Measurements from ENCODE around the gene KIAA0753.
"Not testable (repeated sequence)": the region's sequence is repeated elsewhere in the genome, so short reads cannot be mapped to it uniquely, and the experiment has no call there.

KIAA0753 gene

DNA sequence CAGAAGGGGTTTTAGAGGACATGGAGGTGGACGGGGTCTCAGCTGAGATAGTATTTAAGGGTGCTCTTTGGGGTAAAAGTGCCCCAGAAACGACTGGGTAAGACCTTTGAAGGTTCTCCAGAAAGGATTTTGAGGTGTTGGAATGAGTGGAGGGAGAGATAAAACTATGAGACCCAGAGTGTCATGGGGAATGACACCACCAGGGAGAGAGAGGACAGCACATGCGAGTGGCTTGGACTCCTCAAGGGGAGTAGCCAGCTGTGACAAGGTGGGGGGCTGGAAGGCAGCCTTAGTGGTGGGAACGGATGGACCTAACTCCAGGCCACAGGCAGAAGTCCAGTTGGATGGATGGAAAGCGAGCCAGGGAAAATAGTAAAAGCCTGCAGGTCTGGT, 64.9 kb downstream of the KIAA0753 start:
- H3K36me3 ChIP-seq (ENCODE audit: insufficient read depth, low read length), result peaks cover 41% of the 10 kb centered on the region

DNA sequence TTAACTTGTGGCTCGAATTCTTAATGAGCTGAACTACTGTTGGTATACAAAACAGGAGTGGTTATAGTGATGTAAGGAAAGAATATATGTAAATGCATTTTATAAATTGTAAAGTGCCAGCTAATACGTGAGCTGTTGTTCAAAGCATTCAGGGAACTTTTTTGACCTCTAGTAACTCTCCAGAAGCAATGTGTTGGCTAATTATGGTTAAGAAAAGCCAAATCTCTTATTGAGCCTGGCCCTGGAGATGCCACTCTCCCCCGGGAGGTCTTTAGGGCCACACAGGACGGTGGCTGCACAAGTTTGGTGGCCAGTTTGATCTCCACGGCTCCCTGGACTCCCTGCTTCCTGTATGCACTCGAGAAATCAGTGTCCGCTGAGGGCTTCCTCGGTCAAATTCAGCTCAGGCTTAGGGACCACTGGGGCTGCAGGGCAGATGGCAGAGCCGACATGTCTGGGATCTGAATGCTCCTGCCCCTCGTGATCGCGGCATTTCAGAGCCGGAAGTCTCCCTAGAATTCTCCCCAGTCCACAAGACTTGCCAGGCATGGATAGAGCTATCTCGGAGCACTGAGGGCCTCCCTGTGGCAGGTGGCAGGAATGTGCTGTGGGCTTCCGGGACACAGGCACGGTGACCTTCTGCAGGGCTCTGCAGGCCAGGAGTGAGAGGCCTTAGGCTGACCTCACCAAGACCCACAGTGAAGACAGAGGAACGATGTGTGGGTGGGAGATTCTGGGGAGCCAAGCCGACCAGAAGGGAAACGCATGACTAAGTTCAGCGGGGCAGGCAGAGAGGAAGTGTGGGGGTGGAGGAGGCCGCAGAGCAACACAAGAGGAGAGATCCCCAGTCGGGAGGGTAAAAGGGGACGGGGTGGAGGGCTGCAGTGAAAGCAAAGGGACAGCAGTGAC, 65.6 kb downstream of the KIAA0753 start:
- peaks cover 4% of the 10 kb centered on the region for H3K9me3 ChIP-seq (ENCODE audit: low read length)
- H3K27me3 ChIP-seq (ENCODE audit: insufficient read depth, low read length), result no peaks in the 10 kb centered on the region
- H2AFZ ChIP-seq (ENCODE audit: low read depth, low read length), result no peak overlapping the region
- no peak overlapping the region for H3K4me3 ChIP-seq (ENCODE audit: low read length)
- H3K36me3 ChIP-seq (ENCODE audit: insufficient read depth, low read length), result peaks cover 39% of the 10 kb centered on the region
- H3K4me1 ChIP-seq (ENCODE audit: insufficient read depth, low read length), result peaks cover 14% of the 10 kb centered on the region

More for the DNA sequence above, 64.9 kb downstream of the KIAA0753 start:
- peaks cover 13% of the 10 kb centered on the region for H3K4me1 ChIP-seq (ENCODE audit: insufficient read depth, low read length)
- H3K9me3 ChIP-seq (ENCODE audit: low read length), result peaks cover 4% of the 10 kb centered on the region
- H2AFZ ChIP-seq (ENCODE audit: low read depth, low read length), result no peak overlapping the region
- no peak overlapping the region for H3K4me3 ChIP-seq (ENCODE audit: low read length)
- no peaks in the 10 kb centered on the region for H3K27me3 ChIP-seq (ENCODE audit: insufficient read depth, low read length)

DNA sequence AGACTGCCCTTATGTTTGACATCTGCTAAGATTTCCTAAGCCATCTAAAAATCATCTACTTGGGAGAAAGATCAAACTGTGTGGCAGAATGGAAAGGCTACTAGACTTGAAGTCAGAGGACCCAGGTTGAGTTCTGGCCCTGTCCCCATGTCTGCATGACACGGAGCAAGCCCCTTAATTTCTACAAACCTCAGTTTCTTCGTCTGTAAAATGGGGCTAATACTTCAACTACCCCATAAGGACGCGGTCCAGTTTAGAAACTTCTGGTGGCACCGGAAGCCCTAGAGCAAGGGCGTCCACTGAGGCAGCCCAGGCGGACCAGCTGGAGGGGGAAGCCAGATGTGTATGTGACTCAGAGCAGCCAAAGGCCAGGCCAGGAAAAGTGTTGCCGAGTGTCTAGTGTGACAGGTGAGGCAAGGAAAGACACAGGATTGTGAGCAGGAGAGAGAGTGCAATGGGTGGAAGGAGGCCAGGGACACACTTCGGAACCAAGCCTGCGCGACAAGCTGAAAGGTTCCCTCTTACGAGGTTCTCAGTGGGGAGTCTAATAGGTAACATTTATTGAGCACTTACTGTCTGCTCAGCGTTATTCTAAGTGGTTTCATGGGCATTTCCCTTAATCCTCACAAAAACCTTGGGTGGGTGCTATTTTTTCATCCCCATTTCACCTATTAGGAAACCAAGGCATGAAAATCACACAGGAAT, 66.4 kb downstream of the KIAA0753 start:
- no peak overlapping the region for H2AFZ ChIP-seq (ENCODE audit: low read depth, low read length)
- peaks cover 14% of the 10 kb centered on the region for H3K4me1 ChIP-seq (ENCODE audit: insufficient read depth, low read length)
- peaks cover 32% of the 10 kb centered on the region for H3K36me3 ChIP-seq (ENCODE audit: insufficient read depth, low read length)
- H3K4me3 ChIP-seq (ENCODE audit: low read length), result no peak overlapping the region
- H3K9me3 ChIP-seq (ENCODE audit: low read length), result peaks cover 4% of the 10 kb centered on the region
- H3K27me3 ChIP-seq (ENCODE audit: insufficient read depth, low read length), result no peaks in the 10 kb centered on the region

DNA sequence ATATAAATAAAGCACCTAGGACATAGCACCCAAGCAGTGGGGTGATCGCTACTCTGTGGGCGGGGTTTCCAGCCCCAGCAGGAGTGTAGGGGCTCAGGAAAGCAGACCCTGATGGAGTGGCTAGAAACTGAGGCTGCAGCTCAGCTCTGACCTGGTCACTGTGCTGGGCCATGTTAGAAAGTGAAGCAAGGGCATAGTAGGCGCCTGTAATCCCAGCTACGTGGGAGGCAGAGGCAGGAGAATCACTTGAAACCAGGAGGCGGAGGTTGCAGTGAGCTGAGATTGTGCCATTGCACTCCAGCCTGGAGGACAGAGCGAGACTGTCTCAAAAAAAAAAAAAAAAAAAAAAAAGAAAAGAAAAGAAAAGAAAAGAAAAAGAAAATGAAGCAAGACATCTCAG, 67.0 kb downstream of the KIAA0753 start:
- H3K27me3 ChIP-seq (ENCODE audit: insufficient read depth, low read length); H3K4me3 ChIP-seq (ENCODE audit: low read length); H2AFZ ChIP-seq (ENCODE audit: low read depth, low read length); H3K9me3 ChIP-seq (ENCODE audit: low read length): not testable (repeated sequence)
- Histone ChIP-seq H3K4me1 (ENCODE audit: insufficient read depth, low read length) (peaks cover 14% of the 10 kb centered on the region), H3K36me3 (ENCODE audit: insufficient read depth, low read length) (peaks cover 26% of the 10 kb centered on the region)

DNA sequence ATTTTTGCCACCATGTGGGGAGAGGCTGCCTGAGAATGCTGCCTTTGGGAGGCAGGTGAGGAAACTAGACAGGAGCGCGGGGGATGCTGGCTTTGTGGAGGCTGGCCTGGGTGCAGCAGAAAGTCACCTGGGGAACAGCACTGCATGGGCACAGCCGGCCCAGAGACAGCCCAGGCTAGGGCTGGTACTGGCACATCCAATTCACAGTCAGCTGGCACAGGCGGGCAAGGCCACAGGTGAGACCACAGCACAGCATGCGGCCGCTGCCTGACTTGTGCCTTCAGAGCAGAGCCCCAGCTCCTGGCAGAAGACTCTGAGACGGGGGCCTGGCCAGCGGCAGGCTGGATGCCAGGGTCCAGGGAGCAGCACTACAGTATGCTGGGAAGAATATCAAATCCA, 67.5 kb downstream of the KIAA0753 start:
- peaks cover 14% of the 10 kb centered on the region for H3K4me1 ChIP-seq (ENCODE audit: insufficient read depth, low read length)

DNA sequence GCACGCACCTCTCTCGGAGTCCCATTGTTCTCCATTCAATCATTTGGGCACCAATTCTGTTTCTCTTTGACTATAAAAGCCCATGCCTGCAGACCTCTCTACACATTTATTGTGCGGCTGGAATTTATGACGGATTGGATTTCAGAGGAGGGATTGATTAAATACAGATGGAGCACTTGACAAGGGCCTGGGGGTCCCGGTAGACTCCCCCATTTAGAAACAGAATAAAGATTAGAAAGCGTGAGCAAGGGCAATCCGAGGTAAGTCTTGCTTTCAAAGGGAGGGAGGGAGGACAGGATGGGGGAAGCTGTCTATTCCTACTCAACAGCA, 69.1 kb downstream of the KIAA0753 start:
- H2AFZ ChIP-seq (ENCODE audit: low read depth, low read length), result no peak overlapping the region
- H3K36me3 ChIP-seq (ENCODE audit: insufficient read depth, low read length), result peaks cover 7% of the 10 kb centered on the region
- no peak overlapping the region for H3K4me3 ChIP-seq (ENCODE audit: low read length)
- no peaks in the 10 kb centered on the region for H3K9me3 ChIP-seq (ENCODE audit: low read length)
- peaks cover 16% of the 10 kb centered on the region for H3K4me1 ChIP-seq (ENCODE audit: insufficient read depth, low read length)
- no peaks in the 10 kb centered on the region for H3K27me3 ChIP-seq (ENCODE audit: insufficient read depth, low read length)

More for the DNA sequence above, 67.5 kb downstream of the KIAA0753 start:
- Histone ChIP-seq H3K9me3 (ENCODE audit: low read length) (peaks cover 4% of the 10 kb centered on the region), H3K36me3 (ENCODE audit: insufficient read depth, low read length) (peaks cover 21% of the 10 kb centered on the region), H3K4me3 (ENCODE audit: low read length) (no peak overlapping the region), H2AFZ (ENCODE audit: low read depth, low read length) (no peak overlapping the region), H3K27me3 (ENCODE audit: insufficient read depth, low read length) (no peaks in the 10 kb centered on the region)

DNA sequence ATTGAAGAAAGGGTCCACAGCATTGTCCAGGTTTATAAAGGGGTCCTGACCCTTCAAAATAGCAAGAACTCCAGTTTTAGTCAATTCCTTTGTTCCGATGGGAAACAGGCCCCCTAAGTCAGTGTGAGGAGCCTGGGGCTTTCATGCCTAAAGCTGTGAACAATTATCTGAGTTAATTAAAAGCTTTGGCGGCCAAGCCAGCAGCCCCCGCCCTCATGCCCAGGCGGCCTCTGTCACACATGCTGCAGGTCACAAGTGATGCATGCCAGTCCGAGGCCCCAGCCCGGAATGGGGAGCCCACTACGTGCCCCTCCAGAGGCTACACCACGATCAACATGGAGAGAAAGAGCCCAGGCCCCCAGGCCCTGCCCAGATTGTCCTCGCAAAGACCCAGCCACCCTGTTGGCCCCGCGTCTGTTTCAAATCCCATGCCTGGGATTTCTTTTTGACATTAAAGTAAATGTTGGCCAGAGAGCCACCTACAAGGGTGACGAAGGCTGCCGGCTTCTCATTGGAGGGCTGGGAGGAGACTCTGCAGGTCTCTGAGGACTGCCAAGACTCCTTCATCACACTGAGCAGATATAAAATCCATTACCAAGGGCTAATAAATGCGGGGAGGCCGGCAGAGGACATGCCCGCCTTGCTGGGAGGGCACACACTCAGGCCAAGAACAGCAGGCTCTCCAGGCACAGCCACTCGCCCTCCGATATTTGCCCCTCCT, 69.6 kb downstream of the KIAA0753 start:
- no peaks in the 10 kb centered on the region for H3K27me3 ChIP-seq (ENCODE audit: insufficient read depth, low read length)
- H3K9me3 ChIP-seq (ENCODE audit: low read length), result no peaks in the 10 kb centered on the region
- H2AFZ ChIP-seq (ENCODE audit: low read depth, low read length), result no peak overlapping the region
- peaks cover 16% of the 10 kb centered on the region for H3K4me1 ChIP-seq (ENCODE audit: insufficient read depth, low read length)
- peaks cover 2% of the 10 kb centered on the region for H3K36me3 ChIP-seq (ENCODE audit: insufficient read depth, low read length)
- no peak overlapping the region for H3K4me3 ChIP-seq (ENCODE audit: low read length)

DNA sequence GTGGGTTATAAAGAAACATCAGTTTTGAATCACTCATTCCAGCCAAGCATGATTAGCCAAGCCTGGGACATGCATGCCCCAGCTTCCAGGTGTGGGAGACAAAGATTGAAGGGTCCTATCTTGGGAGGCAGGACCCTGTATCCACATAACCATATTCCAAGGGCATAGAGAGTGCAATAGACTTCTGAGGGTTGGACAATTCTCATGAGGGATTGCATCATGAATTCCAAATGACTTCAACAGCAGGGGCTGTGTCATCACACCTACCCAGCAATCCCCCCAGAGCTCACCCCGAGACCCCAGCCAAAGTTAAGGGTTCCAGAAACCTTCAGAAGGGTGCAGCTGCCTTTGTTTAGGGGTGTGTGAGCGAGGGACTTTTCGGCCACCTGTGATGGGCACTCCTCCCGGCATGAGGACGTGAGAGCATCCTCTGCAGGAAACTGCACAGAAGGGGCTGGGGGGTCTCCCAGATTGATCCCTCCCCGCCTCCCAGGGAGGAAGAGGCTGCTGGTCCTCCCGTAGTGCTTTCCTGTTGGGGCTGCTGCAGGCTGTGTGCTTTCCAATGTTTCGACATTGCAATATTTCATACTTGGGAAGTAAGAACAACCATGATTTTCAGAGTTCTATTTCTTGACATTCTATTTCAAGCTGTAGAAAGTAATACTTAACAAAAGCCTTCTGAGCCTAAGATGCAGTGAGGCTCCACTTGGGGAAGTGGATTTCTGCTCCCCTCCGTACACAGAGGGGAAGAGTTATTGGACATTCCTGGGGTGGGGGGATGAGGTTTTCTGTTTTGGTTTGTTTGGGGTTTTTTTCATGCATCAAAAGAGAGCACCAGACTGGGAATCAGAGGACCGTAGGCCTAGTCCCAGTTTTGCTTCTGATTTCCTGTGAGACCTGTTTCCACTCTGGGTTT, 70.9 kb downstream of the KIAA0753 start:
- Histone ChIP-seq H3K4me1 (ENCODE audit: insufficient read depth, low read length) (peaks cover 7% of the 10 kb centered on the region), H3K4me3 (ENCODE audit: low read length) (no peak overlapping the region)

DNA sequence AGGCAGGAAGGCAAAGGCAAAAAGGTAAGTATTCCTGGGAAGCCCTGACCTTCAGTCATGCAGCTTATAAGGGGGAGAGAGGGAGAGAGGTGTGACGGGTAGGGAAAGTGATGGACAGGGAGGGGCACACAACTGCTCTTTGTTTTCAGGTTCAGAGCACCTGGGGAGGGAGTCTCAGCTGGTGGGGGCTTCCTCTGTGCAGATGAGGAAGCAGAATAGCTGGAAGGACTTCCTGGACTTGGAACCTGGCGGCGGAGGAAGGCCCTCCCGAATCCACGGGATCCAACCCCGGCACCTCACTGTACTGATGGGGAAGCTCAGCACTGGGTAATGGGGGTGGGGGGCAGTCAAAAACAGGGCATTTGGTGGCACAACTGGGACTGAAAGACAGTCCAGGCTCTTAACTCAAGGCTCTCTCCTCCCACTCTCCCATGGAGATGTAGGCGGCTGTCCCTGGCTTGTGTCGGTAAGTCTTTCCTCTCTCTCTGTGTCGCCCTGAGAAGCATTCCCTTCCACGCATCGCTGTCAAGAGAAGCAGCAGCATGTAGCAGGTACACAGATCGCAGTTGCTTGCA, 72.2 kb downstream of the KIAA0753 start:
- Histone ChIP-seq H3K9me3 (ENCODE audit: low read length) (no peaks in the 10 kb centered on the region), H3K27me3 (ENCODE audit: insufficient read depth, low read length) (no peaks in the 10 kb centered on the region), H3K4me1 (ENCODE audit: insufficient read depth, low read length) (peaks cover 7% of the 10 kb centered on the region), H3K4me3 (ENCODE audit: low read length) (no peak overlapping the region), H2AFZ (ENCODE audit: low read depth, low read length) (no peak overlapping the region), H3K36me3 (ENCODE audit: insufficient read depth, low read length) (peaks cover 2% of the 10 kb centered on the region)

More for the DNA sequence above, 70.9 kb downstream of the KIAA0753 start:
- H3K9me3 ChIP-seq (ENCODE audit: low read length), result no peaks in the 10 kb centered on the region
- peaks cover 2% of the 10 kb centered on the region for H3K36me3 ChIP-seq (ENCODE audit: insufficient read depth, low read length)
- no peaks in the 10 kb centered on the region for H3K27me3 ChIP-seq (ENCODE audit: insufficient read depth, low read length)
- no peak overlapping the region for H2AFZ ChIP-seq (ENCODE audit: low read depth, low read length)

DNA sequence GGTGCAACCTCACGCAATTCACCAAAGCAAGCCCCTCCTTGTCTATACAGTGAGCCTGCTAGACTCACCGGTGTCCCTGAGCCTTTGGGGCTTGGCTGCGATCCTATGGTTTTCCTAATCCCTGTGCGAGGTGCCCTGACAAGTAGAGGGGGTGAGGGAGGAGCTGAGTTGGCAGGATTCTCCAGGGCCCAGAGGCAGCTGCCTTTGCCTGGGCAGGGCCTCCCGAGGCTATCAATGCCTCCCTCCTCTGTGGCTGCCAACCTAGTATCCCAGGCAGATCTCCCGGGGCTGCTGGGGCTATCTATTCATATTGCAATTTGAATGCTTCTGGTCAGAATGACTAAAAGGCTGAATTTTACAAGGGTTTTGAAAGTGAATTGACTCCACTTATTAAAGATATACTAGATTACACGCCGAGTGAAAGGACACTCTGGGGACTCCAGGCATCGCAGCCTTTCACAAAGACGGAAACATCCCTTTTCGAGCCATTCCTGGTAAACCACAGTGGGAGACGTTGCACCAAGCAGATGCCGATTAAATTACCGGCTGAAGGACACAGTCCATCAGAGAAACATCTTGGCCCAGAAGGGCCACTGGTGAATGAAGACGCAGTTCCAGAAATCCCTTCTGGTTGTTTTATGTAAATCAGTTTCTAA, 72.9 kb downstream of the KIAA0753 start:
- Histone ChIP-seq H3K4me3 (ENCODE audit: low read length) (no peak overlapping the region), H3K9me3 (ENCODE audit: low read length) (no peaks in the 10 kb centered on the region), H3K36me3 (ENCODE audit: insufficient read depth, low read length) (no peaks in the 10 kb centered on the region), H2AFZ (ENCODE audit: low read depth, low read length) (no peak overlapping the region), H3K27me3 (ENCODE audit: insufficient read depth, low read length) (no peaks in the 10 kb centered on the region), H3K4me1 (ENCODE audit: insufficient read depth, low read length) (peaks cover 7% of the 10 kb centered on the region)

DNA sequence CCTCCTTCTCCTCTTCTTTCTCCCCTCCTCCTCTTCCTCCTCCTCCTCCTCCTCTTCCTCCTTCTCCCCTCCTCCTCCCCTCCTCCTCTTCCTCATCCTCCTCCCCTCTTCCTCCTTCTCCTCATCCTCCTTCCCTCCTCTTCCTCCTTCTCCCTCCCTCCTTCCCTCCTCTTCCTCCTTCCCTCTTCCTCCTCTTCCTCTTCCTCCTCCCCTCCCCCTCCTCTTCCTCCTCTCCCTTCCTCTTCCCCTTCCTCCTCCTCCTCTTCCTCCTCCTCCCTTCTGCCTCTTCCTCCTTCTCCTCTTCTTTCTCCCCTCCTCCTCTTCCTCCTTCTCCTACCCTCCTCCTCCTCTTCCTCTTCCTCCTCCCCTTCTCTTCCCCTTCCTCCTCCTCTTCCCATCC, 79.1 kb downstream of the KIAA0753 start:
- no peak overlapping the region for H3K4me3 ChIP-seq (ENCODE audit: low read length)
- no peak overlapping the region for H2AFZ ChIP-seq (ENCODE audit: low read depth, low read length)
- no peaks in the 10 kb centered on the region for H3K36me3 ChIP-seq (ENCODE audit: insufficient read depth, low read length)
- no peaks in the 10 kb centered on the region for H3K4me1 ChIP-seq (ENCODE audit: insufficient read depth, low read length)
- peaks cover 4% of the 10 kb centered on the region for H3K27me3 ChIP-seq (ENCODE audit: insufficient read depth, low read length)
- H3K9me3 ChIP-seq (ENCODE audit: low read length), result no peaks in the 10 kb centered on the region

DNA sequence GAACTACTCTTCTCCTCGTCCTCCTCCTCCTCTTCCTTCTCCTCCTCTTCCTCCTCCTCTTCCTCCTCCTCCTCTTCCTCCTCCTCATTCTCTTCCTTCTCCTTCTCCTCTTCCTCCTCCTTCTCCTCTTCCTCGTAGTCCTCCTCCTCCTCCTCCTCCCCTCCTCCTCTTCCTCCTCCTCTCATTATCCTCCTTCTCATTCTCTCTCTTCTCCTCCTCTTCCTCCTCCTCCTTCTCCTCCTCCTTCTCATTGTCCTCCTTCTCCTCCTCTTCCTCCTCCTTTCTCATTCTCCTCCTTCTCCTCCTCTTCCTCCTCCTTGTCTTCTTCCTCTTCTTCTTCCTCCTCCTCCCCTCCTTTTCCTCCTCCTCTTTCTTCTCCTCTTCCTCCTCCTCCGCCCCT, 80.0 kb downstream of the KIAA0753 start:
- no peak overlapping the region for H3K4me3 ChIP-seq (ENCODE audit: low read length)
- H3K27me3 ChIP-seq (ENCODE audit: insufficient read depth, low read length), result peaks cover 5% of the 10 kb centered on the region
- peaks cover 5% of the 10 kb centered on the region for H3K4me1 ChIP-seq (ENCODE audit: insufficient read depth, low read length)
- no peaks in the 10 kb centered on the region for H3K9me3 ChIP-seq (ENCODE audit: low read length)
- no peak overlapping the region for H2AFZ ChIP-seq (ENCODE audit: low read depth, low read length)
- no peaks in the 10 kb centered on the region for H3K36me3 ChIP-seq (ENCODE audit: insufficient read depth, low read length)
